SK-N-SH (cell line): ENCODE data around the gene UPK1A. TPM values are rescaled to one million over a fixed set of nuclear protein-coding genes. Genes with fewer than 3 reads are reported as not detected.

Experiments
- CTCF ChIA-PET: fragments of 300-600, 350-600 bp; formaldehyde crosslinking; extraction: SDS; loops from one replicate; lab custom pipeline; 2021; lab: Yijun Ruan, JAX
- POLR2A ChIA-PET: fragments of 350-600 bp; sonication (Branson Sonifier 250); formaldehyde crosslinking; extraction: SDS; loops from one replicate; lab custom pipeline; 2020; ENCODE audit warnings: antibody characterized with exemption, inconsistent platforms; lab: Yijun Ruan, JAX
- DNase-seq: peaks from one replicate; pipeline ENCODE4 v3.0.0; 2012
- H2AFZ ChIP-seq: fragments of 200-600 bp; sonication (generic); 2 replicates; pipeline ENCODE4 v1.8.1; 2016; ENCODE audit warnings: antibody characterized with exemption, mild to moderate bottlenecking, low read depth
- H3F3A ChIP-seq: fragments of 200-600 bp; sonication (generic); replicated peaks from 2 replicates; pipeline ENCODE3; 2016; ENCODE audit warnings: antibody characterized with exemption, mild to moderate bottlenecking; ENCODE audit not compliant: insufficient read depth
- H3K27ac ChIP-seq, 2 experiments: fragments of 200-500 bp in 1 of 2; fragments of 200-600 bp in 1 of 2; sonication (Bioruptor generic) in 1 of 2; sonication (generic), shearing (Covaris generic) in 1 of 2; 2 replicates each; pipeline versions ENCODE4 v1.5.1 to v1.6.1; 2014 to 2016; ENCODE audit warnings: low read depth in 2 of 2, inconsistent platforms in 1 of 2, low read length in 1 of 2, mild to moderate bottlenecking in 1 of 2, mixed read lengths in 1 of 2
- H3K27me3 ChIP-seq: fragments of 200-600 bp; sonication (generic), shearing (Covaris generic); 2 replicates; pipeline ENCODE4 v1.6.1; 2016; ENCODE audit warnings: mixed run types; ENCODE audit not compliant: insufficient read depth
- H3K36me3 ChIP-seq, 2 experiments: fragments of 200-500 bp in 1 of 2; fragments of 200-600 bp in 1 of 2; sonication (Bioruptor generic) in 1 of 2; sonication (generic) in 1 of 2; replicated peaks in 1 of 2; 2 replicates each; pipeline versions ENCODE3 to v1.5.1; 2014 to 2016; ENCODE audit warnings: low read length in 1 of 2, mild to moderate bottlenecking in 1 of 2; ENCODE audit not compliant: insufficient read depth in 2 of 2, control insufficient read depth in 1 of 2
- H3K4me1 ChIP-seq, 2 experiments: fragments of 200-500 bp in 1 of 2; fragments of 200-600 bp in 1 of 2; sonication (Bioruptor generic) in 1 of 2; sonication (generic), shearing (Covaris generic) in 1 of 2; 2 replicates each; pipeline versions ENCODE4 v1.5.1 to v1.6.1; 2014 to 2016; ENCODE audit warnings: low read depth in 1 of 2, low read length in 1 of 2, mixed run types in 1 of 2; ENCODE audit not compliant: insufficient read depth in 2 of 2, control insufficient read depth in 1 of 2
- H3K4me2 ChIP-seq: fragments of 200-600 bp; sonication (generic), shearing (Covaris generic); 2 replicates; pipeline ENCODE4 v1.6.1; 2017; ENCODE audit warnings: mixed run types
- H3K4me3 ChIP-seq, 2 experiments: fragments of 200-500 bp in 1 of 2; fragments of 200-600 bp in 1 of 2; sonication (Bioruptor generic) in 1 of 2; sonication (generic), shearing (Covaris generic) in 1 of 2; 2 replicates each; pipeline versions ENCODE4 v1.5.1 to v1.8.1; 2014 to 2016; ENCODE audit warnings: low read depth in 2 of 2, inconsistent platforms in 1 of 2, low read length in 1 of 2, mild to moderate bottlenecking in 1 of 2, mixed read lengths in 1 of 2, moderate library complexity in 1 of 2
- H3K79me2 ChIP-seq: fragments of 200-600 bp; sonication (generic); 2 replicates; pipeline ENCODE4 v1.8.1; 2017; ENCODE audit warnings: mild to moderate bottlenecking; ENCODE audit not compliant: insufficient read depth
- H3K9ac ChIP-seq: fragments of 200-600 bp; sonication (generic); 2 replicates; pipeline ENCODE4 v1.6.1; 2017; ENCODE audit warnings: mixed run types
- H3K9me2 ChIP-seq: fragments of 200-600 bp; sonication (generic); 2 replicates; pipeline ENCODE4 v1.6.1; 2017; ENCODE audit warnings: mixed run types
- H3K9me3 ChIP-seq: fragments of 200-600 bp; sonication (generic); 2 replicates; pipeline ENCODE4 v1.6.1; 2017; ENCODE audit warnings: mixed run types, mild to moderate bottlenecking, moderate library complexity
- H4K20me1 ChIP-seq: fragments of 200-600 bp; sonication (generic); 2 replicates; pipeline ENCODE4 v1.6.1; 2017; ENCODE audit warnings: mild to moderate bottlenecking, mixed run types; ENCODE audit not compliant: insufficient read depth
- EP300 ChIP-seq, 2 experiments: IDR thresholded peaks; 2 replicates each; pipeline versions ENCODE4 v1.4.0 to v1.6.1; 2012; ENCODE audit warnings: borderline replicate concordance in 1 of 2, low read depth in 1 of 2, low read length in 1 of 2
- FOSL2 ChIP-seq: IDR thresholded peaks from 2 replicates; pipeline ENCODE4 v1.4.0; 2012; ENCODE audit warnings: low read depth, mild to moderate bottlenecking, moderate library complexity, borderline replicate concordance
- GATA2 ChIP-seq: sonication (generic); formaldehyde crosslinking; IDR thresholded peaks from 2 replicates; pipeline ENCODE4 v1.5.0; 2020; ENCODE audit warnings: mild to moderate bottlenecking, missing genetic modification reagents
- POLR2AphosphoS5 ChIP-seq: IDR thresholded peaks from 2 replicates; pipeline ENCODE4 v1.6.1; 2012; ENCODE audit warnings: low read depth, low read length
- RAD21 ChIP-seq: IDR thresholded peaks from 2 replicates; pipeline ENCODE4 v1.6.1; 2012; ENCODE audit warnings: mild to moderate bottlenecking, low read length
- REST ChIP-seq: IDR thresholded peaks from 2 replicates; pipeline ENCODE4 v1.6.1; 2012; ENCODE audit warnings: mild to moderate bottlenecking, low read depth, low read length, moderate library complexity
- RFX5 ChIP-seq: IDR thresholded peaks from 2 replicates; pipeline ENCODE4 v1.6.1; 2012; ENCODE audit warnings: mild to moderate bottlenecking, improper control_type of control experiment, low read length
- RXRA ChIP-seq: IDR thresholded peaks from 2 replicates; pipeline ENCODE4 v1.4.0; 2012; ENCODE audit warnings: low read depth, mild to moderate bottlenecking, borderline replicate concordance
- TAF1 ChIP-seq: IDR thresholded peaks from 2 replicates; pipeline ENCODE4 v1.6.1; 2012; ENCODE audit warnings: low read depth, mild to moderate bottlenecking, low read length, moderate library complexity, borderline replicate concordance
- TCF12 ChIP-seq: IDR thresholded peaks from 2 replicates; pipeline ENCODE4 v1.4.0; 2012
- USF1 ChIP-seq: IDR thresholded peaks from 2 replicates; pipeline ENCODE4 v1.4.0; 2012; ENCODE audit warnings: low read depth, borderline replicate concordance
- USF2 ChIP-seq: fragments of 150-350 bp; IDR thresholded peaks from 2 replicates; pipeline ENCODE4 v1.6.1; 2017; ENCODE audit warnings: antibody characterized with exemption, low read length, low read depth, borderline replicate concordance
- ZBTB33 ChIP-seq: IDR thresholded peaks from 2 replicates; pipeline ENCODE4 v1.4.0; 2012; ENCODE audit warnings: low read depth, borderline replicate concordance
- WGBS: methylation state at CpG from one replicate; pipeline ENCODE4 v1.1.6; 2017; ENCODE audit warnings: low lambda C conversion rate; 5-methylcytosine and 5-hydroxymethylcytosine counted together
- polyA plus RNA-seq, 3 experiments: library from polyadenylated mRNA; depleted of rRNA; stranded (reverse); fragments of >200 nt; gene quantifications; 2 replicates each; pipeline ENCODE4 v1.2.3, GENCODE V29; 2012
- TF ChIP-seq, protein P1 (sequence below): IDR thresholded peaks from 2 replicates; pipeline ENCODE4; 2012

Gene UPK1A
- polyA plus RNA-seq, 1 of the 3 experiments (the other 2 are of a cell fraction) = 0.16 TPM

GRCh38 chr19:35670686-35671085 lies 4.4 kb downstream of the UPK1A start (continued):
- TF ChIP-seq REST = no peak
- TF ChIP-seq TCF12 = no peak
- TF ChIP-seq ZBTB33 = no peak
- no peak for TF ChIP-seq TAF1
- TF ChIP-seq, protein P1, sequence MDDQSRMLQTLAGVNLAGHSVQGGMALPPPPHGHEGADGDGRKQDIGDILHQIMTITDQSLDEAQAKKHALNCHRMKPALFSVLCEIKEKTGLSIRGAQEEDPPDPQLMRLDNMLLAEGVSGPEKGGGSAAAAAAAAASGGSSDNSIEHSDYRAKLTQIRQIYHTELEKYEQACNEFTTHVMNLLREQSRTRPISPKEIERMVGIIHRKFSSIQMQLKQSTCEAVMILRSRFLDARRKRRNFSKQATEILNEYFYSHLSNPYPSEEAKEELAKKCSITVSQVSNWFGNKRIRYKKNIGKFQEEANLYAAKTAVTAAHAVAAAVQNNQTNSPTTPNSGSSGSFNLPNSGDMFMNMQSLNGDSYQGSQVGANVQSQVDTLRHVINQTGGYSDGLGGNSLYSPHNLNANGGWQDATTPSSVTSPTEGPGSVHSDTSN = no peak
- no peak for TF ChIP-seq GATA2 (CRISPR knock-in tag)
- no peak for TF ChIP-seq USF2
- TF ChIP-seq RXRA = no peak
- TF ChIP-seq EP300 (IDR thresholded peaks at IDR 0.05; ENCODE audit: borderline replicate concordance in 1 of 2, low read depth in 1 of 2, low read length in 1 of 2) = no peak
- no peak for TF ChIP-seq FOSL2
- TF ChIP-seq USF1 = no peak

DNA sequence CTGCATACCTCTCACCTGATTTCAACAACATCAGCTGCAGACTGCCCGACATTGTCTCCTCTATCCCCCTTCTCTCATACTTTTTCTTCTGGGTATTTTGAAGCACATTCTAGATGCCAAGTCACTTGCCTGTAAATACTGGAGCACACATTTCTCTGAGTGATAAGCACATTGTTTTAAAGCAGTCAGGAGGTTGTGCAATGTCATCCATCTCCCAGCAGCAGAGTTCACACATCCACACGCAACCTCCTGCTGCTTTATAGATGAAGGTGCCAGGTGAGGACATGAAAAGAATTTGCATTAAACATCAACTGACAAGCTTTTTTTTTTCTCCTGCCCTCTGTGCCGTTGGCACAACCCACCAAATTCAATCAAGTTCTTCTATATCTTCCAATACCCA lies 5.5 kb downstream of the UPK1A start:
- no peak overlapping the region for H3K4me2 ChIP-seq
- H3K9ac ChIP-seq = no peak overlapping the region
- H3F3A ChIP-seq = no peaks in the 10 kb centered on the region
- ChIA-PET POLR2A (no interaction called here), CTCF (interaction anchor here (2.7 kb wide), 1 partner anchor 21 kb away, joined by 10 read pairs; no protein-coding TSS in a partner anchor)
- H3K4me3 ChIP-seq = no peak overlapping the region
- no peak overlapping the region for H3K27ac ChIP-seq
- H3K36me3 ChIP-seq = no peaks in the 10 kb centered on the region
- no peak overlapping the region for H2AFZ ChIP-seq
- DNase-seq = no peak
- WGBS = 23% methylated on average over 3 of the region's 3 CpGs
- H3K27me3 ChIP-seq = peaks cover 47% of the 10 kb centered on the region; the same call in 1 of the 2 replicates
- H3K4me1 ChIP-seq = no peaks in the 10 kb centered on the region; a peak in 1 of 4 replicates
- H4K20me1 ChIP-seq = no peaks in the 10 kb centered on the region
- no peaks in the 10 kb centered on the region for H3K79me2 ChIP-seq
- TF ChIP-seq POLR2AphosphoS5 (no peak), EP300 (IDR thresholded peaks at IDR 0.05; ENCODE audit: borderline replicate concordance in 1 of 2, low read depth in 1 of 2, low read length in 1 of 2) (no peak), REST (no peak), RFX5 (no peak), RAD21 (no peak)
- TF ChIP-seq, protein P1 = no peak
- TF ChIP-seq, all 33 proteins: peak for 0
- Histone ChIP-seq H3K9me2 (no peaks in the 10 kb centered on the region), H3K9me3 (no peaks in the 10 kb centered on the region)
